Activated B cell treated with CpG ODN at 0.5 μM for 24 hours (primary cell): ENCODE data around the gene INTU. TPM values are rescaled to one million over a fixed set of nuclear protein-coding genes. Genes with fewer than 3 reads are reported as not detected.

ENCODE experiments used
- ATAC-seq: fragments of 200-7000 bp; cut with Tn5 transposase; one replicate; pipeline ENCODE4 v1.10.0; 2021; ENCODE audit warnings: low read depth, mild to moderate bottlenecking, moderate library complexity
- CTCF ChIA-PET: fragments of 350-600 bp; sonication (Branson Sonifier 250); formaldehyde crosslinking; loops from one replicate; lab custom pipeline; 2021; ENCODE audit warnings: antibody characterized with exemption; lab: Charles Lee
- POLR2A ChIA-PET: fragments of 350-600 bp; sonication (Branson Sonifier 250); formaldehyde crosslinking; loops from one replicate; lab custom pipeline; 2021; ENCODE audit warnings: antibody characterized with exemption; lab: Charles Lee
- DNase-seq: peaks from one replicate; pipeline ENCODE4 v3.0.0; 2022
- H3K27ac Mint-ChIP-seq: one replicate; pipeline ENCODE4 v1.8.0; 2020; ENCODE audit warnings: mixed read lengths
- H3K27me3 Mint-ChIP-seq: one replicate; pipeline ENCODE4 v1.8.0; 2021; ENCODE audit warnings: mixed read lengths
- H3K36me3 Mint-ChIP-seq: one replicate; pipeline ENCODE4 v1.8.0; 2021; ENCODE audit warnings: low read depth, mixed read lengths
- H3K4me1 Mint-ChIP-seq: one replicate; pipeline ENCODE4 v1.8.0; 2021; ENCODE audit warnings: mixed read lengths
- H3K4me3 Mint-ChIP-seq: one replicate; pipeline ENCODE4 v1.8.0; 2020; ENCODE audit warnings: mild to moderate bottlenecking, mixed read lengths
- H3K9me3 Mint-ChIP-seq: one replicate; pipeline ENCODE4 v1.8.0; 2020; ENCODE audit warnings: mixed read lengths
- CTCF ChIP-seq: fragments of 200-600 bp; IDR thresholded peaks from one replicate; pipeline ENCODE4 v1.8.0; 2022; ENCODE audit warnings: antibody characterized with exemption, mild to moderate bottlenecking
- intact Hi-C: fragments of 100-400 bp; cut with micrococcal nuclease; formaldehyde crosslinking; loops from one replicate; pipeline ENCODE4 v1.15.1; 2024
- total RNA-seq: library from RNA; stranded (reverse); gene quantifications from 2 replicates; pipeline ENCODE4 v1.2.3, GENCODE V29; 2022

The INTU gene
- total RNA-seq, 1 donor from 2014 or later, result 0.02 TPM

- ATAC-seq (no peak), DNase-seq (no peak)
- Mint-ChIP-seq H3K4me3 (no peak overlapping the region), H3K27me3 (peaks cover 48% of the 10 kb centered on the region), H3K4me1 (no peaks in the 10 kb centered on the region), H3K27ac (no peak overlapping the region), H3K36me3 (no peaks in the 10 kb centered on the region), H3K9me3 (no peaks in the 10 kb centered on the region)
- TF ChIP-seq CTCF, result no peak
- CTCF ChIA-PET, result no interaction called here
- intact Hi-C loops, result no loop called here
- POLR2A ChIA-PET, result no interaction called here
Measured at GRCh38 chr4:127775843-127776242, 143.1 kb downstream of the INTU start.

Other genes starting within 250 kb of the INTU start
- not detected in 2 replicates for gene SLC25A31, start 97.4 kb downstream of the INTU start, total RNA-seq
- gene HSPA4L, start 149.4 kb downstream of the INTU start, total RNA-seq, result 0.07 and 0.13 TPM in 2 replicates
- 3.4 and 3.8 TPM in 2 replicates for gene PLK4, start 247.9 kb downstream of the INTU start, total RNA-seq